ENCODE results near the gene MINDY4.

DNA sequence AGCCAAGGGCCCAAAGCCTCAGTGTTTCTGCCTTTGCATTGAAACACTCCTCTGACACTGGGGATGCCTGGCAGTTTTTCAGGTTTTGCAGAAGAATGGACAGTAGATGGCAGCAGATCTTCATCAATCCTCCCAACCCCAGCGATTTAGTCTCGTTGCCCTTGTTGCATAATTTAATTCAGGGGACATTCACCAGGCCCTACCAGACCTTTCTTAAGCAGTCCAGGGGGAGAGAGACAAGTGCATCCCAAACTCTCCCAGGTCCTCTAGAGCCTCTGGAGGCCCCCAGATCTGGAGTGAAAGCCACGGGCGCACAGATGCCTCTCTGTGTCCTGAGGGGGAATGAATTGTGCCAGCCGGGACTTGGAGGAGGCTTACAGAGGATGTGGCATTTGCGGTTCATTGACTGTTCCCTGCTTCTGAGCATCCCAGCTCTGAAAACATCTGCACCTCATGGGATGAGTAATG lies 29.6 kb downstream of the MINDY4 start:
- TF ChIP-seq, protein P1, sequence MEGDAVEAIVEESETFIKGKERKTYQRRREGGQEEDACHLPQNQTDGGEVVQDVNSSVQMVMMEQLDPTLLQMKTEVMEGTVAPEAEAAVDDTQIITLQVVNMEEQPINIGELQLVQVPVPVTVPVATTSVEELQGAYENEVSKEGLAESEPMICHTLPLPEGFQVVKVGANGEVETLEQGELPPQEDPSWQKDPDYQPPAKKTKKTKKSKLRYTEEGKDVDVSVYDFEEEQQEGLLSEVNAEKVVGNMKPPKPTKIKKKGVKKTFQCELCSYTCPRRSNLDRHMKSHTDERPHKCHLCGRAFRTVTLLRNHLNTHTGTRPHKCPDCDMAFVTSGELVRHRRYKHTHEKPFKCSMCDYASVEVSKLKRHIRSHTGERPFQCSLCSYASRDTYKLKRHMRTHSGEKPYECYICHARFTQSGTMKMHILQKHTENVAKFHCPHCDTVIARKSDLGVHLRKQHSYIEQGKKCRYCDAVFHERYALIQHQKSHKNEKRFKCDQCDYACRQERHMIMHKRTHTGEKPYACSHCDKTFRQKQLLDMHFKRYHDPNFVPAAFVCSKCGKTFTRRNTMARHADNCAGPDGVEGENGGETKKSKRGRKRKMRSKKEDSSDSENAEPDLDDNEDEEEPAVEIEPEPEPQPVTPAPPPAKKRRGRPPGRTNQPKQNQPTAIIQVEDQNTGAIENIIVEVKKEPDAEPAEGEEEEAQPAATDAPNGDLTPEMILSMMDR (IDR thresholded peaks at IDR 0.05; ENCODE audit: low read depth, low read length, poor library complexity, severe bottlenecking): peak; percentile 87
- TF ChIP-seq EZH2phosphoT487 (IDR thresholded peaks at IDR 0.05; ENCODE audit: borderline replicate concordance, low read length): no peak
